Uterus (tissue), 2 donors: Measurements from ENCODE around the gene SDC1.

ENCODE experiments used
- POLR2A ChIP-seq, 2 donors: fragments of 450-650 bp; IDR thresholded peaks; one replicate each; pipeline ENCODE4 v1.6.1; 2016; ENCODE audit warnings: antibody characterized with exemption in 2 of 2, mild to moderate bottlenecking in 1 of 2, moderate library complexity in 1 of 2
- TF ChIP-seq, protein P1 (sequence below), 4 experiments: fragments of 200-600 bp in 2 of 4; fragments of 450-650 bp in 2 of 4; sonication (generic) in 2 of 4; IDR thresholded peaks; one replicate each; pipeline ENCODE4 v1.5.1; 2016 to 2019; ENCODE audit warnings: antibody characterized with exemption in 4 of 4, mild to moderate bottlenecking in 2 of 4, moderate library complexity in 1 of 4

DNA sequence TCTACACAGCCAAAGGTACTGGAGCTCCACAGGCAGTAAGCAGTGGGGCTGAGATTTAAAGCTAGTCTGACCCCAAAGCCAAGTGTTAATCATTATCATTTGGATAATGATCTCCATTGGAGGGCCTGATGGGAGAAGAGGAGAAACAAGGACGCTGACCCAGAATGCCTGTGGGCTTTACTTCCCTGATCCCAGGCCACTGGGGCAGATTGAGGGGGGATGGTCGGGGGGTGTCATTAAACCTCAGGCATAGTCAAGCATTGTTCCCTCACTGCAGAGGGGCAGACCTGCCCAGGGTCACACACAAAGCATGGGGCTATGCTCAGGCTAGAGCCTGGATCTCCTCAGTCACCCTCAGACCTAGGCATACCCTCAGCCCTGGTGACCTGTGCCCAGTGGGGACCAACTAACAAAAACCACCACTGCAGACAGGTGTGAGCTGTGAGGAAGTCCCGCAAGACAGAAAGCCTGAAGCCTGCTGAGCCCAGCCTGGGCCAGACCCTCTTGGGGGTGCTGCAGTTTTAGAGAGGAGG is 53.4 kb downstream of the SDC1 start:
- TF ChIP-seq, protein P1, sequence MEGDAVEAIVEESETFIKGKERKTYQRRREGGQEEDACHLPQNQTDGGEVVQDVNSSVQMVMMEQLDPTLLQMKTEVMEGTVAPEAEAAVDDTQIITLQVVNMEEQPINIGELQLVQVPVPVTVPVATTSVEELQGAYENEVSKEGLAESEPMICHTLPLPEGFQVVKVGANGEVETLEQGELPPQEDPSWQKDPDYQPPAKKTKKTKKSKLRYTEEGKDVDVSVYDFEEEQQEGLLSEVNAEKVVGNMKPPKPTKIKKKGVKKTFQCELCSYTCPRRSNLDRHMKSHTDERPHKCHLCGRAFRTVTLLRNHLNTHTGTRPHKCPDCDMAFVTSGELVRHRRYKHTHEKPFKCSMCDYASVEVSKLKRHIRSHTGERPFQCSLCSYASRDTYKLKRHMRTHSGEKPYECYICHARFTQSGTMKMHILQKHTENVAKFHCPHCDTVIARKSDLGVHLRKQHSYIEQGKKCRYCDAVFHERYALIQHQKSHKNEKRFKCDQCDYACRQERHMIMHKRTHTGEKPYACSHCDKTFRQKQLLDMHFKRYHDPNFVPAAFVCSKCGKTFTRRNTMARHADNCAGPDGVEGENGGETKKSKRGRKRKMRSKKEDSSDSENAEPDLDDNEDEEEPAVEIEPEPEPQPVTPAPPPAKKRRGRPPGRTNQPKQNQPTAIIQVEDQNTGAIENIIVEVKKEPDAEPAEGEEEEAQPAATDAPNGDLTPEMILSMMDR (IDR thresholded peaks at IDR 0.05): no peak
- TF ChIP-seq POLR2A (IDR thresholded peaks at IDR 0.05): no peak
